ENCODE measurements around the gene ZNF154.

ZNF154 gene

DNA sequence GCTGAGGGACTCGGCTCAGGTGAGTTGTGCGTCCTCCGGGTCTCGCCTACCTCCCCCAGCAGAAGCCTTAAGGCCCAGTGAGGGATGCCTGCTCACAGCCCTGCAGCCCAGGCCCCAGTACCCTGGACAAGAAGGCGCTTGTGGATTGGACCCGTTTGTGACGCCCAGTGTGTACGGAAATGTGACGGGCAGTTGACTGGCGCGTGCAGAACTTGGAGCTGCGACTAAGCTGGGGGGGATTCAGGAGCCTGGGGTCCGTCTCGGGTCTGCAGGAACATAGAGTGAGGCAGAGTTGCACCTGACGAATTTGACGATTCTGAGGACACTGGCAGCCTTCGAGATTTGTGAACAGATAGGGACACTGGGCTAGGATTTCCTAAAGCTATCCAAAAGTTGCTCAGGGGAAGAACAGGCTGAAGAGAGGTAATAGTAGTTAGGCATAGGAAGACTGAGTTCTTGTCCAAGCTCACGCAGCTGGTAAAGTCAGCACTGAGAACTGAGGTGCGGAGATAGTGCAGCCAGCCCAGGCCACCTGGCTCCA lies 26.7 kb downstream of the ZNF154 start:
- H3K4me3 ChIP-seq (replicated peaks; ENCODE audit: insufficient read depth, low read length), result peak overlapping the region; percentile 89
- no peaks in the 10 kb centered on the region for H3K27me3 ChIP-seq (ENCODE audit: insufficient read depth, poor library complexity, severe bottlenecking)
- H3K27ac ChIP-seq (replicated peaks), result peak overlapping the region; percentile 88
- TF ChIP-seq GABPA (IDR thresholded peaks at IDR 0.05; ENCODE audit: low read depth) (no peak), SPI1 (IDR thresholded peaks at IDR 0.05; ENCODE audit: borderline replicate concordance, low read depth) (no peak)
- DNase-seq (ENCODE audit: low read depth in 1 of 2, low spot score in 1 of 2), result no peak

DNA sequence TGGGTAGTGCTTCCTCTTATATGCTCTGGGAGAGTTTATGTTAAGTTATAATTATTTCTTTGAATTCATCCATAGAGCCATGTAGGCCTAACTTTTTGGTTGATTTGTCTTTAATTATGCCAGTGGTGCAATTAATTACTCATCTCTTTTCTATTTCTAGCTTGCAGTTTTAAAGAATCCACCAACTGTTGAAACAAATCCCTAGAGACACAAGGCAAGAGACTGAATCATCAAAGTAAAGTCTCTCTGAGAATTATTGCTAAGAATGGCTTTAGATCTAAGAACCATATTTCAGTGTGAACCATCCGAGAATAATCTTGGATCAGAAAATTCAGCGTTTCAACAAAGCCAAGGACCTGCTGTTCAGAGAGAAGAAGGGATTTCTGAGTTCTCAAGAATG lies 33.1 kb downstream of the ZNF154 start:
- no peak for DNase-seq (ENCODE audit: low read depth in 1 of 2, low spot score in 1 of 2)
- no peak overlapping the region for H3K27ac ChIP-seq (replicated peaks)
- TF ChIP-seq, protein P1, sequence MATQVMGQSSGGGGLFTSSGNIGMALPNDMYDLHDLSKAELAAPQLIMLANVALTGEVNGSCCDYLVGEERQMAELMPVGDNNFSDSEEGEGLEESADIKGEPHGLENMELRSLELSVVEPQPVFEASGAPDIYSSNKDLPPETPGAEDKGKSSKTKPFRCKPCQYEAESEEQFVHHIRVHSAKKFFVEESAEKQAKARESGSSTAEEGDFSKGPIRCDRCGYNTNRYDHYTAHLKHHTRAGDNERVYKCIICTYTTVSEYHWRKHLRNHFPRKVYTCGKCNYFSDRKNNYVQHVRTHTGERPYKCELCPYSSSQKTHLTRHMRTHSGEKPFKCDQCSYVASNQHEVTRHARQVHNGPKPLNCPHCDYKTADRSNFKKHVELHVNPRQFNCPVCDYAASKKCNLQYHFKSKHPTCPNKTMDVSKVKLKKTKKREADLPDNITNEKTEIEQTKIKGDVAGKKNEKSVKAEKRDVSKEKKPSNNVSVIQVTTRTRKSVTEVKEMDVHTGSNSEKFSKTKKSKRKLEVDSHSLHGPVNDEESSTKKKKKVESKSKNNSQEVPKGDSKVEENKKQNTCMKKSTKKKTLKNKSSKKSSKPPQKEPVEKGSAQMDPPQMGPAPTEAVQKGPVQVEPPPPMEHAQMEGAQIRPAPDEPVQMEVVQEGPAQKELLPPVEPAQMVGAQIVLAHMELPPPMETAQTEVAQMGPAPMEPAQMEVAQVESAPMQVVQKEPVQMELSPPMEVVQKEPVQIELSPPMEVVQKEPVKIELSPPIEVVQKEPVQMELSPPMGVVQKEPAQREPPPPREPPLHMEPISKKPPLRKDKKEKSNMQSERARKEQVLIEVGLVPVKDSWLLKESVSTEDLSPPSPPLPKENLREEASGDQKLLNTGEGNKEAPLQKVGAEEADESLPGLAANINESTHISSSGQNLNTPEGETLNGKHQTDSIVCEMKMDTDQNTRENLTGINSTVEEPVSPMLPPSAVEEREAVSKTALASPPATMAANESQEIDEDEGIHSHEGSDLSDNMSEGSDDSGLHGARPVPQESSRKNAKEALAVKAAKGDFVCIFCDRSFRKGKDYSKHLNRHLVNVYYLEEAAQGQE (IDR thresholded peaks at IDR 0.05; ENCODE audit: insufficient replicate concordance, low read depth), result no peak
- TF ChIP-seq SPI1 (IDR thresholded peaks at IDR 0.05; ENCODE audit: borderline replicate concordance, low read depth) (no peak), POLR2AphosphoS5 (IDR thresholded peaks at IDR 0.05; ENCODE audit: low read depth) (no peak), GABPA (IDR thresholded peaks at IDR 0.05; ENCODE audit: low read depth) (no peak)
- TF ChIP-seq, protein P2, sequence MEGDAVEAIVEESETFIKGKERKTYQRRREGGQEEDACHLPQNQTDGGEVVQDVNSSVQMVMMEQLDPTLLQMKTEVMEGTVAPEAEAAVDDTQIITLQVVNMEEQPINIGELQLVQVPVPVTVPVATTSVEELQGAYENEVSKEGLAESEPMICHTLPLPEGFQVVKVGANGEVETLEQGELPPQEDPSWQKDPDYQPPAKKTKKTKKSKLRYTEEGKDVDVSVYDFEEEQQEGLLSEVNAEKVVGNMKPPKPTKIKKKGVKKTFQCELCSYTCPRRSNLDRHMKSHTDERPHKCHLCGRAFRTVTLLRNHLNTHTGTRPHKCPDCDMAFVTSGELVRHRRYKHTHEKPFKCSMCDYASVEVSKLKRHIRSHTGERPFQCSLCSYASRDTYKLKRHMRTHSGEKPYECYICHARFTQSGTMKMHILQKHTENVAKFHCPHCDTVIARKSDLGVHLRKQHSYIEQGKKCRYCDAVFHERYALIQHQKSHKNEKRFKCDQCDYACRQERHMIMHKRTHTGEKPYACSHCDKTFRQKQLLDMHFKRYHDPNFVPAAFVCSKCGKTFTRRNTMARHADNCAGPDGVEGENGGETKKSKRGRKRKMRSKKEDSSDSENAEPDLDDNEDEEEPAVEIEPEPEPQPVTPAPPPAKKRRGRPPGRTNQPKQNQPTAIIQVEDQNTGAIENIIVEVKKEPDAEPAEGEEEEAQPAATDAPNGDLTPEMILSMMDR (IDR thresholded peaks at IDR 0.05; ENCODE audit: insufficient read depth, low read length), result no peak
- no peak overlapping the region for H3K4me3 ChIP-seq (replicated peaks; ENCODE audit: insufficient read depth, low read length)
- no peaks in the 10 kb centered on the region for H3K27me3 ChIP-seq (ENCODE audit: insufficient read depth, poor library complexity, severe bottlenecking)

DNA sequence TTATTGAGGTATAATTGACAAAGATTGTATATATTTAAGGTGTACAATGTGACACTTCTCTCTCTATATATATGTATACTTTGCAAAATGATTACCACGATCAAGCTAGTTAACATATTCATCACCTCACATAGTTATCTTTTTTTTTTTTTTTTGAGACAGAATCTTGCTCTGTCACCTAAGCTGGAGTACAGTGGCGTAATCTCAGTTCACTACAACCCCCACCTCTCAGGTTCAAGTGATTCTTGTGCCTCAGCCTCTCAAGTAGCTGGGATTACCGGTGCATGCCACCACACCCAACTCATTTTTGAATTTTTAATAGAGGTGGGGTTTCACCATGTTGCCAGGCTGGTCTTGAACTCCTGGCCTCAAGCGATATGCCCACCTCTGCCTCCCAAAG lies 36.5 kb downstream of the ZNF154 start:
- TF ChIP-seq POLR2AphosphoS5 (IDR thresholded peaks at IDR 0.05; ENCODE audit: low read depth) (no peak), SPI1 (IDR thresholded peaks at IDR 0.05; ENCODE audit: borderline replicate concordance, low read depth) (no peak), GABPA (IDR thresholded peaks at IDR 0.05; ENCODE audit: low read depth) (no peak)
- TF ChIP-seq, protein P1 (IDR thresholded peaks at IDR 0.05; ENCODE audit: insufficient replicate concordance, low read depth), result no peak
- TF ChIP-seq, protein P2 (IDR thresholded peaks at IDR 0.05; ENCODE audit: insufficient read depth, low read length), result no peak
- no peak overlapping the region for H3K27ac ChIP-seq (replicated peaks)
- H3K27me3 ChIP-seq (ENCODE audit: insufficient read depth, poor library complexity, severe bottlenecking), result no peaks in the 10 kb centered on the region
- no peak overlapping the region for H3K4me3 ChIP-seq (replicated peaks; ENCODE audit: insufficient read depth, low read length)
- DNase-seq (ENCODE audit: low read depth in 1 of 2, low spot score in 1 of 2), result no peak

DNA sequence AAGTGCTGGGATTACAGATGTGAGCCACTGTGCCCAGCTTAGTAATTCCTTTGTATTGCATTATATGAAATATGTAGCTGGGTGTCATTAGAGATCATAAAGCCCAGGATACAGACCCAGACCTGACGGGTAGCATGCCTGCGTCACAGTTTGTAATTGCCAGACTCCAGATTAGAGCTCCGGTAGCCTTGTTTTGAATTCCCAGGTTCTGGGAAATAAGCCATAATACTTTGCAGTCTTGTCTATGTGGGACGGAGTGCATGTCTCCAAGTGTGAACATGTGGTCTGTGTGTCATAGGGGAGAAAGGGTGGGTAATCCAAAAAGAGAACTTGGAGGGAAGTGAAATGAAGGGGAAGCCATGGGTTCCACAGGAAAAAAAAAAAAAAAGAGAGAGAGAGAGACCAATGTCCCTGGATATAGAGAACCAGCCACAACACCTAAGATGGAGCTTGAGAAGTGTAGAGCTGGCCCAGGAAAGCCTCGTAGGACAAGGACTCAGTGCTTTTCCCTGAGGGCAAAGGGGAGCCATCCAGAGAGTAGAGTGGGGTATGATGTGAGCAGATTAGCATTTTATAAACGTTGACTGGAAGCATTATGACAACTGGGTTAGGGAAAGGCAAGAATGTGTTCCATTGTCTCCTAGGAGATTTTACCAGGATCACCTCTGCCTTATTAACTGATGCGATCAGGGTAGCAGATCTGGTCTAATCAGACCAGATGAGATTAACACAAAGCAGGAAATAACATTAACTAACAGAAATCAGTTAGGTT lies 37.7 kb downstream of the ZNF154 start:
- TF ChIP-seq POLR2AphosphoS5 (IDR thresholded peaks at IDR 0.05; ENCODE audit: low read depth) (no peak), GABPA (IDR thresholded peaks at IDR 0.05; ENCODE audit: low read depth) (no peak), SPI1 (IDR thresholded peaks at IDR 0.05; ENCODE audit: borderline replicate concordance, low read depth) (no peak)
- TF ChIP-seq, protein P1 (IDR thresholded peaks at IDR 0.05; ENCODE audit: insufficient replicate concordance, low read depth), result no peak
- TF ChIP-seq, protein P2 (IDR thresholded peaks at IDR 0.05; ENCODE audit: insufficient read depth, low read length), result no peak
- DNase-seq (ENCODE audit: low read depth in 1 of 2, low spot score in 1 of 2), result no peak
- Histone ChIP-seq H3K4me3 (replicated peaks; ENCODE audit: insufficient read depth, low read length) (no peak overlapping the region), H3K27me3 (ENCODE audit: insufficient read depth, poor library complexity, severe bottlenecking) (no peaks in the 10 kb centered on the region), H3K27ac (replicated peaks) (no peak overlapping the region)

All from HL-60 (cell line).